K562 (cell line): ENCODE measurements around the gene ZNF618. TPM values are rescaled to one million over a fixed set of nuclear protein-coding genes. Genes with fewer than 3 reads are reported as not detected.

Source experiments
- ATAC-seq: fragments of 200-7000 bp; cut with Tn5 transposase; 3 replicates; pipeline ENCODE4 v1.9.1; 2020; ENCODE audit warnings: moderate library complexity
- BruUV-seq: library from RNA; stranded (reverse); fragments of 400-500 nt; replicated peaks from 2 replicates; lab custom pipeline; 2021; lab: Mats Ljungman, UMichigan
- CTCF ChIA-PET: fragments of 300-600 bp; formaldehyde crosslinking; extraction: SDS; loops from one replicate; lab custom pipeline; 2021; ENCODE audit warnings: low intra/inter-chr PET ratio; lab: Yijun Ruan, JAX
- POLR2A ChIA-PET: fragments of 300-600, 350-650 bp; sonication (Branson Sonifier 250); formaldehyde crosslinking; extraction: SDS; loops from one replicate; lab custom pipeline; 2021; ENCODE audit warnings: antibody characterized with exemption, inconsistent platforms; lab: Yijun Ruan, JAX
- DNase-seq, 4 experiments: peaks; one replicate each; pipeline versions ENCODE4 v3.0.0 to v3.0.0-alpha.2; 2011 to 2018; ENCODE audit warnings: low spot score in 3 of 4, mixed read lengths in 3 of 4; ENCODE audit errors: extremely low read depth in 1 of 4
- FAIRE-seq: peaks from 2 replicates; lab custom pipeline; 2011; peaks lifted over from hg19 to GRCh38; lab: Jason Lieb, UNC
- H2AFZ ChIP-seq: 2 replicates; pipeline ENCODE4 v1.6.0; 2011; ENCODE audit warnings: low read depth, low read length, control low read depth, inconsistent platforms
- H3K27ac ChIP-seq: fragments of 200-600 bp; 3 replicates; pipeline ENCODE4 v1.8.0; 2011; ENCODE audit warnings: low read depth, mild to moderate bottlenecking, control low read depth, inconsistent platforms, low read length, moderate library complexity, mixed read lengths; ENCODE audit errors: extremely low read depth
- H3K27me3 ChIP-seq, 2 experiments: fragments of 300-600 bp in 1 of 2; 2 replicates in 1 of 2; 3 replicates in 1 of 2; pipeline versions ENCODE4 v1.6.0 to v1.8.0; 2011; ENCODE audit warnings: inconsistent platforms in 2 of 2, low read length in 2 of 2, mild to moderate bottlenecking in 1 of 2, mixed read lengths in 1 of 2, moderate library complexity in 1 of 2; ENCODE audit not compliant: control insufficient read depth in 2 of 2, insufficient read depth in 2 of 2
- H3K36me3 ChIP-seq: fragments of 300-600 bp; 3 replicates; pipeline ENCODE4 v1.8.0; 2011; ENCODE audit warnings: mild to moderate bottlenecking, low read length, inconsistent platforms; ENCODE audit not compliant: control insufficient read depth, insufficient read depth
- H3K4me1 ChIP-seq, 2 experiments: fragments of 200-600 bp in 1 of 2; replicated peaks in 1 of 2; 2 replicates in 1 of 2; 3 replicates in 1 of 2; pipeline versions ENCODE4 v1.5.1 to v1.8.0; 2011; ENCODE audit warnings: inconsistent platforms in 2 of 2, low read length in 2 of 2, mild to moderate bottlenecking in 1 of 2, mixed read lengths in 1 of 2, moderate library complexity in 1 of 2; ENCODE audit not compliant: control insufficient read depth in 2 of 2, insufficient read depth in 2 of 2
- H3K4me2 ChIP-seq: 2 replicates; pipeline ENCODE4 v1.6.1; 2011; ENCODE audit warnings: low read length, control low read depth, inconsistent platforms, mixed read lengths; ENCODE audit not compliant: insufficient read depth
- H3K4me3 ChIP-seq: fragments of 200-600 bp; sonication (generic), shearing (Covaris generic); 2 replicates; pipeline ENCODE4 v1.5.1; 2016; ENCODE audit warnings: control low read depth, inconsistent platforms
- H3K79me2 ChIP-seq: fragments of 200-600 bp; 3 replicates; pipeline ENCODE4 v1.8.0; 2011; ENCODE audit warnings: low read length, inconsistent platforms; ENCODE audit not compliant: control insufficient read depth, insufficient read depth
- H3K9ac ChIP-seq, 2 experiments: 2 replicates each; pipeline versions ENCODE4 v1.6.0 to v1.6.1; 2011; ENCODE audit warnings: low read depth in 2 of 2, low read length in 2 of 2, control low read depth in 1 of 2, inconsistent platforms in 1 of 2, mild to moderate bottlenecking in 1 of 2, mixed read lengths in 1 of 2; ENCODE audit not compliant: insufficient read depth in 1 of 2
- H3K9me1 ChIP-seq: one replicate; pipeline ENCODE4 v1.6.0; 2011; ENCODE audit warnings: inconsistent platforms, mild to moderate bottlenecking, low read length, moderate library complexity; ENCODE audit not compliant: control insufficient read depth, insufficient read depth
- H3K9me3 ChIP-seq: replicated peaks from 2 replicates; pipeline ENCODE4 v1.5.1; 2011; ENCODE audit warnings: low read depth, low read length, inconsistent platforms; ENCODE audit not compliant: control insufficient read depth, insufficient read depth
- H4K20me1 ChIP-seq: replicated peaks from 2 replicates; pipeline ENCODE4 v1.6.1; 2011; ENCODE audit warnings: low read length, inconsistent platforms, mixed read lengths; ENCODE audit not compliant: control insufficient read depth, insufficient read depth
- ARHGAP35 ChIP-seq: fragments of 450-650 bp; IDR thresholded peaks from 2 replicates; pipeline ENCODE4 v1.6.1; 2018; ENCODE audit not compliant: partially characterized antibody
- CCNT2 ChIP-seq: IDR thresholded peaks from 2 replicates; pipeline ENCODE4 v1.6.1; 2011; ENCODE audit warnings: borderline replicate concordance, low read depth, mild to moderate bottlenecking, moderate library complexity, mixed read lengths, low read length; ENCODE audit not compliant: insufficient read length; ENCODE audit errors: extremely low read depth
- CSDE1 ChIP-seq, 2 experiments: fragments of 450-650 bp; IDR thresholded peaks; 2 replicates each; pipeline ENCODE4 v1.6.1; 2016; ENCODE audit warnings: mild to moderate bottlenecking in 1 of 2
- ELF2 ChIP-seq: fragments of 250-450 bp; sonication (Bioruptor Pico); IDR thresholded peaks from 2 replicates; pipeline ENCODE4 v1.5.0; 2021; ENCODE audit warnings: mild to moderate bottlenecking
- GATAD2A ChIP-seq: fragments of 450-650 bp; IDR thresholded peaks from 2 replicates; pipeline ENCODE4 v1.6.1; 2017
- GTF2E2 ChIP-seq: fragments of 200-800 bp; sonication (Bioruptor generic); IDR thresholded peaks from 2 replicates; pipeline ENCODE4 v1.6.1; 2016; ENCODE audit warnings: missing genetic modification characterization, missing compliant biosample characterization
- HDGF ChIP-seq: fragments of 450-650 bp; IDR thresholded peaks from 2 replicates; pipeline ENCODE4 v1.6.1; 2016
- NCOA2 ChIP-seq, 2 experiments: fragments of 450-650 bp; IDR thresholded peaks; 2 replicates each; pipeline ENCODE4 v1.6.1; 2018; ENCODE audit warnings: mild to moderate bottlenecking in 2 of 2, moderate library complexity in 1 of 2; ENCODE audit not compliant: partially characterized antibody in 2 of 2
- POLR2B ChIP-seq: fragments of 450-650 bp; IDR thresholded peaks from 2 replicates; pipeline ENCODE4 v1.6.1; 2018; ENCODE audit warnings: low read depth; ENCODE audit not compliant: partially characterized antibody
- TARDBP ChIP-seq: fragments of 450-650 bp; IDR thresholded peaks from 2 replicates; pipeline ENCODE4 v1.6.1; 2016
- ZNF24 ChIP-seq: fragments of 450-650 bp; IDR thresholded peaks from 2 replicates; pipeline ENCODE4 v1.6.1; 2016
- ZNF408 ChIP-seq: fragments of 250-450 bp; sonication (Bioruptor Pico); IDR thresholded peaks from 2 replicates; pipeline ENCODE4 v1.4.0; 2020; ENCODE audit warnings: low read depth, mild to moderate bottlenecking, moderate library complexity
- ZNF740 ChIP-seq, 3 experiments: fragments of 200-800 bp in 1 of 3; sonication (Bioruptor generic) in 1 of 3; sonication (generic) in 1 of 3; formaldehyde crosslinking in 1 of 3; IDR thresholded peaks; 2 replicates each; pipeline versions ENCODE4 v1.6.1 to v1.8.0; 2016 to 2022; ENCODE audit warnings: mild to moderate bottlenecking in 2 of 3, missing compliant biosample characterization in 2 of 3, missing genetic modification characterization in 2 of 3, missing genetic modification reagents in 1 of 3
- ZNF778 ChIP-seq: fragments of 450-650 bp; formaldehyde crosslinking; IDR thresholded peaks from 2 replicates; pipeline ENCODE4 v1.4.0; 2020; ENCODE audit warnings: mild to moderate bottlenecking, moderate library complexity
- WGBS: fragments of 100-300 bp; shearing (Covaris generic); methylation state at CpG from one replicate; pipeline ENCODE4 v1.1.6; 2016; ENCODE audit warnings: low coverage, mixed read lengths; ENCODE audit not compliant: insufficient coverage; ENCODE audit errors: missing lambda C conversion rate; 5-methylcytosine and 5-hydroxymethylcytosine counted together
- in situ Hi-C: fragments of 300-500 bp; cut with MboI; formaldehyde crosslinking; loops from 4 replicates; pipeline ENCODE4 v1.15.0; 2018; ENCODE audit warnings: inconsistent platforms, mixed read lengths
- intact Hi-C: fragments of 100-400 bp; cut with micrococcal nuclease; formaldehyde crosslinking; loops from 2 replicates; pipeline ENCODE4 v1.14.2; 2022
- polyA plus RNA-seq, 8 experiments: library from polyadenylated mRNA; depleted of rRNA in 4 of 8; stranded (reverse) in 5 of 8; unstranded in 3 of 8; fragments of >200 nt; fragmentation: Nextera tagmentation in 2 of 8; fragmentation: Illumina TruSeq in 1 of 8; extraction: Ambion mirVana in 2 of 8; extraction: Trizol in 1 of 8; gene quantifications; 2 replicates each; pipeline versions ENCODE4 v1.2.1 to v1.2.3, GENCODE V29; 2011 to 2014; ENCODE audit warnings: inconsistent platforms in 1 of 8, missing spikeins in 1 of 8
- total RNA-seq, 7 experiments: library from RNA; depleted of rRNA in 6 of 7; stranded (reverse); fragments of >200 nt in 6 of 7; fragmentation: Illumina TruSeq in 2 of 7; extraction: Trizol in 2 of 7; gene quantifications; 2 replicates each; pipeline versions ENCODE4 v1.2.1 to v1.2.3, GENCODE V29; 2011 to 2021; ENCODE audit warnings: low replicate concordance in 1 of 7
- TF ChIP-seq, protein P1 (sequence below): conservative IDR thresholded peaks from 2 replicates; pipeline ENCODE4 v1.6.1; 2011; ENCODE audit warnings: low read depth, mild to moderate bottlenecking, low read length; ENCODE audit not compliant: control insufficient read depth
- TF ChIP-seq, protein P2 (sequence below): fragments of 150-350 bp; IDR thresholded peaks from 2 replicates; pipeline ENCODE4 v1.6.1; 2014; ENCODE audit warnings: low read depth, mild to moderate bottlenecking, low read length, borderline replicate concordance

Gene ZNF618
- total and polyA plus RNA-seq, 9 of the 15 experiments (the other 6 are each of a cell fraction or from before 2014, with no cell fraction given): 0.08 to 13.7 (median 3.4) TPM

DNA sequence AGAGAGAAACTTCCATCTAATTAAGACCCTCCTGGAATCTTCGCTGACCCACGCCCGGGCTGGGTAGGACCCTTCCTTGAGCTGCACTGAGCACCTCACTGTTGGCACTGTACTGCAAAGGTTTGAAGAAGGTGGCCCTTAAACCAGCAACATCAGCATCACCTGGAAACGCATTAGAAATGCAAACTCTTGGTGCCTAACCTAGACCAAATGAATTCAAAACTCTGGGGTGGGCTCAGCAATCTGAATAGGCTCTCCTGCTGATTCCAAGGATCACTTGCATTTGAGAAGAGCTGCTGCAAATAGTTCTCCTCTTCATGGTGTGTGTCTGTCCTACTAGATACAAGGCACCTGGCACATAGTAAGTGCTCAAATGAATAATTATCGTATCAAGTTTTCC is 2.7 kb upstream of the ZNF618 start (continued):
- TF ChIP-seq, protein P1, sequence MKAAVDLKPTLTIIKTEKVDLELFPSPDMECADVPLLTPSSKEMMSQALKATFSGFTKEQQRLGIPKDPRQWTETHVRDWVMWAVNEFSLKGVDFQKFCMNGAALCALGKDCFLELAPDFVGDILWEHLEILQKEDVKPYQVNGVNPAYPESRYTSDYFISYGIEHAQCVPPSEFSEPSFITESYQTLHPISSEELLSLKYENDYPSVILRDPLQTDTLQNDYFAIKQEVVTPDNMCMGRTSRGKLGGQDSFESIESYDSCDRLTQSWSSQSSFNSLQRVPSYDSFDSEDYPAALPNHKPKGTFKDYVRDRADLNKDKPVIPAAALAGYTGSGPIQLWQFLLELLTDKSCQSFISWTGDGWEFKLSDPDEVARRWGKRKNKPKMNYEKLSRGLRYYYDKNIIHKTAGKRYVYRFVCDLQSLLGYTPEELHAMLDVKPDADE: no peak
- TF ChIP-seq GTF2E2 (tag) (no peak), ARHGAP35 (no peak), CSDE1 (IDR thresholded peaks at IDR 0.05) (no peak), TARDBP (no peak)
- TF ChIP-seq, all 486 proteins: peak for 0

DNA sequence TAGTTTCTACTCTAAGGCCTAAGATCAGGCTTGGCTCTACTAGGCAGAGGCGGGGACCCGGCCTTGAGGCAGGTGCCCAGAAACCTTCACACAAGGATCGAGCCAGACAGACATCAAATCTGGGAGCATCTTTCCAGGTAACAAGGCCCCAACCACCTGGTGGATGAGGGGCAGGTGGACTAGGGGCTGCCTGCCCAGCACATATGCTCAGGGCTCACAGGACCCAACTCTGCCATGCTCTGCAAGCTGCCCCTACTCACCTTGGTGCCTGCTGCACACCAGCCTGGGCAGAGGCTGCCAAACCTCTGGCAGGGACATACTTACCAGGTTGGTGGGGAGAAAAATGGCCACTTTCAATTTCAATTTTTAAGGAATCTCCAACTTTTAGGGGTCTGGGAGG is 2.2 kb upstream of the ZNF618 start:
- H3K9me1 ChIP-seq: no peaks in the 10 kb centered on the region
- intact Hi-C loops: loop anchor here (10.0 kb wide), 1 partner anchor 139 kb away; no protein-coding TSS in a partner anchor
- peaks cover 25% of the 10 kb centered on the region for H3K79me2 ChIP-seq
- H3K4me2 ChIP-seq: no peak overlapping the region
- no peak overlapping the region for H3K4me3 ChIP-seq
- DNase-seq (no peak), FAIRE-seq (no peak), ATAC-seq (no peak)
- 22% methylated on average over 3 of the region's 3 CpGs for WGBS
- H3K9me3 ChIP-seq: no peaks in the 10 kb centered on the region
- no peaks in the 10 kb centered on the region for H3K36me3 ChIP-seq
- no peak overlapping the region for H3K27ac ChIP-seq
- in situ Hi-C loops: no loop called here
- no TSS peak for BruUV-seq
- H3K9ac ChIP-seq: no peak overlapping the region
- H3K4me1 ChIP-seq: no peaks in the 10 kb centered on the region; a peak in 1 of 5 replicates
- ChIA-PET POLR2A (interaction anchor here (0.6 kb wide), 1 partner anchor 737 kb away, joined by 3 read pairs; no protein-coding TSS in a partner anchor), CTCF (no interaction called here)
- H3K27me3 ChIP-seq: peaks cover 0 to 6% of the 10 kb centered on the region in 2 experiments; a peak in 3 of 5 replicates
- H2AFZ ChIP-seq: no peak overlapping the region
- no peaks in the 10 kb centered on the region for H4K20me1 ChIP-seq
- no peak for TF ChIP-seq POLR2B
- no peak for TF ChIP-seq NCOA2 (IDR thresholded peaks at IDR 0.05; ENCODE audit: partially characterized antibody in 2 of 2)
- no peak for TF ChIP-seq ZNF24
- TF ChIP-seq HDGF: no peak
- TF ChIP-seq ZNF408 (CRISPR knock-in tag): no peak
- TF ChIP-seq ZNF778 (CRISPR knock-in tag): no peak
- no peak for TF ChIP-seq CCNT2
- TF ChIP-seq GATAD2A: no peak
- TF ChIP-seq, protein P2, sequence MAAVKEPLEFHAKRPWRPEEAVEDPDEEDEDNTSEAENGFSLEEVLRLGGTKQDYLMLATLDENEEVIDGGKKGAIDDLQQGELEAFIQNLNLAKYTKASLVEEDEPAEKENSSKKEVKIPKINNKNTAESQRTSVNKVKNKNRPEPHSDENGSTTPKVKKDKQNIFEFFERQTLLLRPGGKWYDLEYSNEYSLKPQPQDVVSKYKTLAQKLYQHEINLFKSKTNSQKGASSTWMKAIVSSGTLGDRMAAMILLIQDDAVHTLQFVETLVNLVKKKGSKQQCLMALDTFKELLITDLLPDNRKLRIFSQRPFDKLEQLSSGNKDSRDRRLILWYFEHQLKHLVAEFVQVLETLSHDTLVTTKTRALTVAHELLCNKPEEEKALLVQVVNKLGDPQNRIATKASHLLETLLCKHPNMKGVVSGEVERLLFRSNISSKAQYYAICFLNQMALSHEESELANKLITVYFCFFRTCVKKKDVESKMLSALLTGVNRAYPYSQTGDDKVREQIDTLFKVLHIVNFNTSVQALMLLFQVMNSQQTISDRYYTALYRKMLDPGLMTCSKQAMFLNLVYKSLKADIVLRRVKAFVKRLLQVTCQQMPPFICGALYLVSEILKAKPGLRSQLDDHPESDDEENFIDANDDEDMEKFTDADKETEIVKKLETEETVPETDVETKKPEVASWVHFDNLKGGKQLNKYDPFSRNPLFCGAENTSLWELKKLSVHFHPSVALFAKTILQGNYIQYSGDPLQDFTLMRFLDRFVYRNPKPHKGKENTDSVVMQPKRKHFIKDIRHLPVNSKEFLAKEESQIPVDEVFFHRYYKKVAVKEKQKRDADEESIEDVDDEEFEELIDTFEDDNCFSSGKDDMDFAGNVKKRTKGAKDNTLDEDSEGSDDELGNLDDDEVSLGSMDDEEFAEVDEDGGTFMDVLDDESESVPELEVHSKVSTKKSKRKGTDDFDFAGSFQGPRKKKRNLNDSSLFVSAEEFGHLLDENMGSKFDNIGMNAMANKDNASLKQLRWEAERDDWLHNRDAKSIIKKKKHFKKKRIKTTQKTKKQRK: no peak
- TF ChIP-seq ZNF740 (CRISPR knock-in tag; IDR thresholded peaks at IDR 0.05): no peak
- no peak for TF ChIP-seq ZNF740 (tag; IDR thresholded peaks at IDR 0.05)
- TF ChIP-seq ELF2 (CRISPR knock-in tag): no peak
